ENCODE results near the gene ENO2.
"Not testable (repeated sequence)": the region's sequence is repeated elsewhere in the genome, so short reads cannot be mapped to it uniquely, and the experiment has no call there.

ENO2 gene

GRCh38 chr12:6886206-6886999 lies 28.0 kb upstream of the ENO2 start:
- DNase-seq (ENCODE audit: low read depth in 1 of 2, low spot score in 1 of 2), result not testable (repeated sequence)

DNA sequence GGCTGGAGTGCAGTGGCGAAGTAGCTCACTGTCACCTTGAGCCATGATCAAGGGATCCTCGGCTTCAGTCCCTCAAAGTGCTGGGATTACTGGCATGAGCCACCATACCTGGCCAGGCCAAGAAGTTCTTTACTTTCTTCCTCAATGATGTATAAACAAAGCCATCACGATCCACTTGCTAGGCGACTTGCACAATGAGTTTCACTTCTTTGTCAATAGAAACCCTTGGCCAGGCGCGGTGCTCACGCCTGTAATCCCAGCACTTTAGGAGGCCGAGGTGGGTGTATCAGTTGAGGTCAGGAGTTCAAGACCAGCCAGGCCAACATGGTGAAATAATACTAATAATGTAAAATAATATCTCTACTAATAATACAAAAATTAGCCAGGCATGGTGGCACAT lies 26.9 kb upstream of the ENO2 start:
- no peak for DNase-seq (ENCODE audit: low read depth in 1 of 2, low spot score in 1 of 2)

GRCh38 chr12:6888360-6888759 lies 26.0 kb upstream of the ENO2 start:
- DNase-seq (ENCODE audit: low read depth in 1 of 2, low spot score in 1 of 2), result no peak

GRCh38 chr12:6888794-6889193 lies 25.6 kb upstream of the ENO2 start:
- not testable (repeated sequence) for DNase-seq (ENCODE audit: low read depth in 1 of 2, low spot score in 1 of 2)

DNA sequence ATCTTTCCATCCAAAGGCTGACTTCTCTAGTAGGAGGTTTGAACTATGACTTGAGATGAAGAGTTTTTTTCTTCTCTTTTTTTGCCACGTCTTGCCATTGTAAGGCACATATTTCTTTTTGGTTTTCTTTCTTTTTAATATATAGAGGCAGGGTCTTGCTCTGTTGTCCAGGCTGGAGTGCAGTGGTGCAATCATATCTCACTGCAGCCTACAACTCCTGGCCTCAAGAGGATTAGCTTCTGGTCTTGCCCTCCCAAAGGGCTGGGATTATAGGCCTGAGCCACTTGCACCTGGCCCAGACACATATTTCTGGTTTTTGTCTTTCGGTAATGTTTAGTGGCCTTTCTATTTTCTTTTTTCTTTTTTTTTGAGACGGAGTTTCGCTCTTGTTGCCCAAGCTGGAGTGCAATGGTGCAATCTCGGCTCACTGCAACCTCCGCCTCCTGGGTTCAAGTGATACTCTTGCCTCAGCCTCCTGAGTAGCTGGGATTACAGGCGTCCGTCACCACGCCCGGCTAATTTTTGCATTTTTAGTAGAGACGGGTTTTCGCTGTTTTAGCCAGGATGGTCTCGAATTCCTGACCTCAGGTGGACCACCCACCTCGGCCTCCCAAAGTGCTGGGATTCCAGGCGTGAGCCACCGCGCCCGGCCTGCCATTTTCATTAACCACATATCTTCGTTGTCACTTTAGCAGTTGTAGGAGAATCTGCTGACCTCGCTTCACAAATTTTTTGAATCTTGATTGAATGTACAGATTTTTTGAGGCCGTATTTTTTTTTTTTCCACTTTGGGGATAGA lies 24.4 kb upstream of the ENO2 start:
- DNase-seq (ENCODE audit: low read depth in 1 of 2, low spot score in 1 of 2), result not testable (repeated sequence)

- peak; percentile 99 for DNase-seq (ENCODE audit: low read depth in 1 of 2, low spot score in 1 of 2)
Observed at GRCh38 chr12:6890789-6891645, 23.4 kb upstream of the ENO2 start.

DNA sequence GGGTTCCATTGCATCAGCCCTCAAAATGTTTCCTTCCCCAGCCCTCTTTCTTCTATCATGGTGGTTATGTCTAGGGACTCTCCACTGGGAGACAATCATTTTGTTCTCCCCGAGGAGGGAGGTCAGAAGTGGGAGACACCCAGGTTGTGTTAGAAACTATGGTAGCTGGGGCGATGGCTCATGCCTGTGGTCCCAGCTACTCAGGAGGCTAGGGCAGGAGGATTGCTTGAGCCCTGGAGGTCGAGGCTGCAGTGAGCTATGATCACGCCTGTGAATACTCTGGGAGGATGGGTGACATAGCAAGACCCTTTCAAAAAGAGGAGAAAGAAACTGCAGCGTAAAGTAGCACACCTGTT lies 22.8 kb upstream of the ENO2 start:
- DNase-seq (ENCODE audit: low read depth in 1 of 2, low spot score in 1 of 2), result no peak

DNA sequence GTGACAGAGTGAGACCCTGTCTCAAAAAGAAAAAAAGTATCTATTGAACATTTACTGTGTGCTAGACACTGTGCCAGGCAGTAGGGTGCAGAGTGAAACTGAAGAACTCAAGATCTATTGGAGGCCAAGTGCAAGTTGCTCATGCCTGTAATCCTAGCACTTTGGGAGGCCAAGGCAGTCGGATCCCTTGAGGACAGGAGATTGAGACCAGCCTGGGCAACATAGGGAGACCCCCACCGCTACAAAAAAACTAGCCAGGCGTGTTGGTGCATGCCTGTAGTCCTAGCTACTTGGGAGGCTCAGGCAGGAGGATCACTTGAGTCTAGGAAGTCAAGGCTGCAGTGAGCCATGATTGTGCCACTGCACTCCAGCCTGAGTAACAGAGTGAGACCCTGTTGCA lies 21.7 kb upstream of the ENO2 start:
- DNase-seq (ENCODE audit: low read depth in 1 of 2, low spot score in 1 of 2), result not testable (repeated sequence)

GRCh38 chr12:6894321-6894720 lies 20.1 kb upstream of the ENO2 start:
- no peak for DNase-seq (ENCODE audit: low read depth in 1 of 2, low spot score in 1 of 2)

DNA sequence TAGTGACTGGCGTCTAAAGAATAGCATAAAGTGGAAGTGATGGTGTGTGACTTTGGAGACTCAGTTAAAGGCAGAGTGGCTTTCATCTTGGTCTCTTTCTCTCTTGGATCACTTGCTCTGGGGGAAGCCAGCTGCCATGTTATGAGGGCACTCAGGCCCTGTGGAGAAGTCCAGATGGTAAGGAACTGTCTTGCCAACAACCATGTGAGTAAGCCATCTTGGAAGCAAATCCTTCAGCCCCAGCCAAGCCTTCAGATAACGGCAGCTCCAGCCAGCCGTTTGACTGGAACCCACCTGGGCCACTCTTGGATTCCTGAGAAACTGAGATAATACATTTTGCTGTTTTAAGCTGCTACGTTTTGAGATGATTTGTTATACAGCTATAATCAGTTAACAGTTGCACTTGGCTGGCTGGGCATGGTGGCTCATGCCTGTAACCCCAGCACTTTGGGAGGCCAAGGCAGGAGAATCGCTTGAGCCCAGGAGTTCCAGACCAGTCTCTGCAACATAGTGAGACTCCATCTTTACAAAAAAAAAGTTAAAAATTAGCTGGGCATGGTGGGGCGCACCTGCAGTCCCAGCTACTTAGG lies 17.4 kb upstream of the ENO2 start:
- DNase-seq (ENCODE audit: low read depth in 1 of 2, low spot score in 1 of 2), result no peak

DNA sequence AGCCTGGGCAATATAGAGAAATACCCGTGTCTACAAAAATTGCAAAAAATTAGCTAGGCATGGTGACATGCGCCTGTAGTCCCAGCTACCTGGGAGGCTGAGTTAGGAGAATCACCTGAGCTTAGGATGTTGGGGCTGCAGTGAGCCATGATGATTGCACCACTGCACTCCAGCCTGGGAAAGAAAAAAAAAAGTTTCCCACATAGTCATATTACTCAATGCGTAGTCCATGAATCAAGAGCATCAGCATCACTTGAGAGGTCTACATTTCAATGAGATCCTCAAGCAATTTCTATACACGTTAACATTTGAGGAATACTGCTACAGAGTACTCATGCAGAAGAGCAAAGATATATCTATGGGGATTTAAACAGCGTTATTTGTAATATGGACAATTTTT lies 15.0 kb upstream of the ENO2 start:
- no peak for DNase-seq (ENCODE audit: low read depth in 1 of 2, low spot score in 1 of 2)

DNA sequence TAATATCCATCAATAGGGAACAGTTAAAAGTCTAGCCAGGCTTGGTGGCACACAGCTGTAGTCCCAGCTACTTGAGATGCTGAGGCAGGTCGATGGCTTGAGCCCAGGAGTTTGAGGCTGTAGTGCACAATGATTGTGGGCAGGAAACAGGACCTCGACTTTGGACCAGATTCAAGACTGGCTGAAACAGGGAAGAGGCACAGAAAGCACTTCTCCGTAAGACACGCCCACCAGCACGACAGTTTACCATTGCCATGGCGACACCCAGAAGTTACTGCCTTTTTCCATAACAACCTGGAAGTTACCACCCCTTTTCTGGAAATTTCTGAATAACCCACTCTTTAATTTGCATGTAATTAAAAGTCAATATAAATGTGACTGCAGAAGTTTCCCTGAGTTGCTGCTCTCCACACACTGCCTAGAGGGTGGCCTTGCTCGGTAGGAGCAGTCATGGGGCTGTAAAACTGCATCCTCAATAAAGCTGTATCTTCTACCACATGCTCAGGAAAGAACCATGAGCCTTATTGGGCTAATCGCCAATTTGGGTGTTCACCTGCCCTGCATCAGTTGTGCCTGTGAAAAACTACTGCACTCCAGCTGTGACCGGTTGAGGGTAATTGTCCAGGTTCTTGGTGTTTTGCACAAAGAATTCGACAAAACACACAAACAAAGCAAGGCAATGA lies 14.4 kb upstream of the ENO2 start:
- DNase-seq (ENCODE audit: low read depth in 1 of 2, low spot score in 1 of 2), result no peak

DNA sequence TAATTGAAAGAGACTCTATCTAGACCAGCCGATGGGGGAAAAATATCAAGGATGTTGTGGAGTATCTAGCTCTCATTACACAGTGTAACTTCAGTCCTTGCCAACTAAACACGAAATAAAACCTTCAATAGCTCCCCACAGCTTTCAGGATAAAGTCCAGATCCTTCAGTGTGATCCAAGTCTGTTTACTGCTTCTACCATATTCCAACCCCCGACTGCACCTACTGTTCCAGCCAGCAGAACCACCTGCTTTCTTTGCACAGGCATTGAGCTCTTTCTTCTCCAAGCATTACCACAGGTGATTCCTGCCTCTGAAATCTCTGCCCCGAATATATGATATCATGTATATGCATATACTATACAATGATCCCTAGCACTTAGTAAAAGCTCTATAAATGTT lies 11.9 kb upstream of the ENO2 start:
- DNase-seq (ENCODE audit: low read depth in 1 of 2, low spot score in 1 of 2), result no peak

DNA sequence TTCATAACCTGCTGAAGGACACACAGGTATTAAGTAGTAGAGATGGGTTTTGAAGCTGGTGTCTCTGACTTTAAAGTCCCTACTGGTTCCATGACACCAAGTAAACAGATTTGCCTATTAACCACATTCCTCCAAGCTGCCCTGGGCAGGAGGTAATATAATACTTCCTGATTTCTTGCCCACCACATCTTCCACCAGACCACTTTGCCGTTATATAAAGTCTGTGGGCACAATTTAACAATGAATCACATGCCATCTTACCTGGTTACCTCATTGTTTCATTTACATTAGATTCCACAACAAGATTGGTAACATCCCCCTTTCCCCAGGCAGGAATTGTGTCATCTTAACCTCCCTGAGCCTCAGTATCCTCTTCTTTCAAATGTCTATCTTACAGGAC lies 10.7 kb upstream of the ENO2 start:
- DNase-seq (ENCODE audit: low read depth in 1 of 2, low spot score in 1 of 2), result no peak

GRCh38 chr12:6904280-6905276 lies 9.8 kb upstream of the ENO2 start, which contains the start of gene LRRC23:
Gene LRRC23 (plus strand): TSS chr12:6904822. CDS start chr12:6905634, 812 bp downstream.
- DNase-seq (ENCODE audit: low read depth in 1 of 2, low spot score in 1 of 2), result peak; percentile 88 to 93

DNA sequence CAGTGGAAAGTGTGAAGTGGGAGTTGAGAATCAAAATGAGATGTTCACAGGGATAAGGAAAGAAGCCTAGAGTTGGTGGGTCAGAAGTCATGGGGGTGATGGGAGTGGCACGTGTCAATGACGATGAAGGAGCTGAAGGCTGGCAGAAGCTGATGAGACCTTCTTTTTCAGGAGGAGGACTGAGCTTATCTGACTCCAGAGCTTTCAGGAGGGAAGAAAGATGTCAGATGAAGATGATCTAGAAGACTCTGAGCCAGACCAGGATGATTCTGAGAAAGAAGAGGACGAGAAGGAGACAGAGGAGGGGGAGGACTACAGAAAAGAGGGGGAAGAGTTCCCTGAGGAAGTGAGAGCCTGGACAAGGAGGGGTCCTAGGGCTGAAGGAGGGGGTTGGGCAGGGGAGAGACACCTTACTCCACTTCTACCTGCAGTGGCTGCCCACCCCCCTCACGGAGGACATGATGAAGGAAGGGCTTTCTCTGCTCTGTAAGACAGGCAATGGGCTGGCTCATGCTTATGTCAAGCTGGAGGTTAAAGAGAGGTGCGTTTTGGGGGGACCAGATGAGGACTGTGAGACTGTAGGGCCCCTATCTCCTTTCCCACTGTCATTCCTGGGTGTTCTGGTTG lies 8.9 kb upstream of the ENO2 start:
- DNase-seq (ENCODE audit: low read depth in 1 of 2, low spot score in 1 of 2), result no peak

GRCh38 chr12:6908141-6908540 lies 6.2 kb upstream of the ENO2 start:
- not testable (repeated sequence) for DNase-seq (ENCODE audit: low read depth in 1 of 2, low spot score in 1 of 2)

- DNase-seq (ENCODE audit: low read depth in 1 of 2, low spot score in 1 of 2), result no peak
Observed at GRCh38 chr12:6909421-6910145, 4.8 kb upstream of the ENO2 start.

All from stimulated activated CD4-positive, alpha-beta T cell treated with anti-CD3 and anti-CD28 coated beads, Interleukin-15, amount 100 ng/mL, for 1 hour (primary cell).